ENCODE data around the gene SPAG6.
"Not testable (repeated sequence)": the region's sequence is repeated elsewhere in the genome, so short reads cannot be mapped to it uniquely, and the experiment has no call there.

The SPAG6 gene

GRCh38 chr10:22370320-22370719 lies 25.0 kb downstream of the SPAG6 start:
- DNase-seq (ENCODE audit: low read depth in 1 of 2, low spot score in 1 of 2) = no peak

GRCh38 chr10:22372298-22372697 lies 27.0 kb downstream of the SPAG6 start:
- no peak for DNase-seq (ENCODE audit: low read depth in 1 of 2, low spot score in 1 of 2)

GRCh38 chr10:22372917-22373316 lies 27.6 kb downstream of the SPAG6 start:
- no peak for DNase-seq (ENCODE audit: low read depth in 1 of 2, low spot score in 1 of 2)

GRCh38 chr10:22374489-22375126 lies 29.3 kb downstream of the SPAG6 start:
- no peak for DNase-seq (ENCODE audit: low read depth in 1 of 2, low spot score in 1 of 2)

- peak; percentile 6 to 69 for DNase-seq (ENCODE audit: low read depth in 1 of 2, low spot score in 1 of 2)
Observed at GRCh38 chr10:22379059-22379458, 33.8 kb downstream of the SPAG6 start.

GRCh38 chr10:22381262-22381661 lies 36.0 kb downstream of the SPAG6 start:
- no peak for DNase-seq (ENCODE audit: low read depth in 1 of 2, low spot score in 1 of 2)

- DNase-seq (ENCODE audit: low read depth in 1 of 2, low spot score in 1 of 2) = no peak
Observed at GRCh38 chr10:22386503-22386902, 41.2 kb downstream of the SPAG6 start.

GRCh38 chr10:22389856-22390589 lies 44.7 kb downstream of the SPAG6 start:
- no peak for DNase-seq (ENCODE audit: low read depth in 1 of 2, low spot score in 1 of 2)

GRCh38 chr10:22391600-22391999 lies 46.3 kb downstream of the SPAG6 start:
- no peak for DNase-seq (ENCODE audit: low read depth in 1 of 2, low spot score in 1 of 2)

- not testable (repeated sequence) for DNase-seq (ENCODE audit: low read depth in 1 of 2, low spot score in 1 of 2)
Observed at GRCh38 chr10:22396195-22396594, 50.9 kb downstream of the SPAG6 start.

GRCh38 chr10:22406916-22407315 lies 61.6 kb downstream of the SPAG6 start:
- not testable (repeated sequence) for DNase-seq (ENCODE audit: low read depth in 1 of 2, low spot score in 1 of 2)

- DNase-seq (ENCODE audit: low read depth in 1 of 2, low spot score in 1 of 2) = no peak
Observed at GRCh38 chr10:22410394-22410793, 65.1 kb downstream of the SPAG6 start.

- no peak for DNase-seq (ENCODE audit: low read depth in 1 of 2, low spot score in 1 of 2)
Observed at GRCh38 chr10:22410846-22411245, 65.5 kb downstream of the SPAG6 start.

- no peak for DNase-seq (ENCODE audit: low read depth in 1 of 2, low spot score in 1 of 2)
Observed at GRCh38 chr10:22414146-22414545, 68.8 kb downstream of the SPAG6 start.

- no peak for DNase-seq (ENCODE audit: low read depth in 1 of 2, low spot score in 1 of 2)
Observed at GRCh38 chr10:22415072-22415471, 69.8 kb downstream of the SPAG6 start.

- no peak for DNase-seq (ENCODE audit: low read depth in 1 of 2, low spot score in 1 of 2)
Observed at GRCh38 chr10:22417736-22418268, 72.5 kb downstream of the SPAG6 start.

- no peak for DNase-seq (ENCODE audit: low read depth in 1 of 2, low spot score in 1 of 2)
Observed at GRCh38 chr10:22420787-22421517, 75.7 kb downstream of the SPAG6 start.

GRCh38 chr10:22426653-22427052 lies 81.4 kb downstream of the SPAG6 start:
- no peak for DNase-seq (ENCODE audit: low read depth in 1 of 2, low spot score in 1 of 2)

- DNase-seq (ENCODE audit: low read depth in 1 of 2, low spot score in 1 of 2) = no peak
Observed at GRCh38 chr10:22427101-22427500, 81.8 kb downstream of the SPAG6 start.

- DNase-seq (ENCODE audit: low read depth in 1 of 2, low spot score in 1 of 2) = no peak
Observed at GRCh38 chr10:22427890-22428571, 82.7 kb downstream of the SPAG6 start.

- no peak for DNase-seq (ENCODE audit: low read depth in 1 of 2, low spot score in 1 of 2)
Observed at GRCh38 chr10:22429146-22429545, 83.8 kb downstream of the SPAG6 start.
